HAP-1 (cell line): ENCODE data around the gene PAGE5.

Experiments
- DNase-seq, 2 experiments: peaks; one replicate each; pipeline ENCODE4 v3.0.0-alpha.2; 2016 to 2020; ENCODE audit warnings: low spot score in 2 of 2
- H3K27me3 ChIP-seq: fragments of 250-450 bp; sonication (Bioruptor Pico); 2 replicates; pipeline ENCODE4 v1.5.1; 2020; ENCODE audit warnings: low read depth, mild to moderate bottlenecking, moderate library complexity
- H3K36me3 ChIP-seq: fragments of 250-450 bp; sonication (Bioruptor Pico); replicated peaks from 2 replicates; pipeline ENCODE4 v1.5.1; 2020; ENCODE audit warnings: mild to moderate bottlenecking
- H3K4me1 ChIP-seq: fragments of 250-450 bp; sonication (Bioruptor Pico); 2 replicates; pipeline ENCODE4 v1.5.1; 2020; ENCODE audit warnings: mild to moderate bottlenecking
- H3K4me3 ChIP-seq: fragments of 250-450 bp; sonication (Bioruptor Pico); 2 replicates; pipeline ENCODE4 v1.5.1; 2020; ENCODE audit warnings: mild to moderate bottlenecking, moderate library complexity
- H3K9me3 ChIP-seq: fragments of 250-450 bp; sonication (Bioruptor Pico); 2 replicates; pipeline ENCODE4 v1.5.1; 2020; ENCODE audit warnings: mild to moderate bottlenecking, moderate library complexity
- in situ Hi-C: fragments of 300-500 bp; cut with MboI; formaldehyde crosslinking; loops from 3 replicates; pipeline ENCODE4 v1.14.3; 2020; ENCODE audit warnings: low sequenced_read_pairs, inconsistent platforms, mixed read lengths

The PAGE5 gene

GRCh38 chrX:55220119-55220794 is at the start of gene PAGE5:
Gene PAGE5, plus strand, starts transcription at chrX:55220346. Its CDS starts 1,037 bp downstream, at chrX:55221383.
- in situ Hi-C loops = no loop called here

GRCh38 chrX:55187281-55187680 is 32.9 kb upstream of the PAGE5 start:
- no peaks in the 10 kb centered on the region for H3K9me3 ChIP-seq
- no peaks in the 10 kb centered on the region for H3K4me1 ChIP-seq
- no peaks in the 10 kb centered on the region for H3K27me3 ChIP-seq
- H3K36me3 ChIP-seq = no peaks in the 10 kb centered on the region
- no peak for DNase-seq
- H3K4me3 ChIP-seq = no peak overlapping the region
- in situ Hi-C loops = no loop called here

More at GRCh38 chrX:55220119-55220794, at the start of gene PAGE5:
- Histone ChIP-seq H3K27me3 (no peaks in the 10 kb centered on the region), H3K9me3 (no peaks in the 10 kb centered on the region), H3K4me3 (no peak within 1 kb of the TSS), H3K36me3 (no peaks in the 10 kb centered on the region), H3K4me1 (no peaks in the 10 kb centered on the region)
- DNase-seq = no peak

GRCh38 chrX:55196688-55197087 is 23.5 kb upstream of the PAGE5 start:
- no peaks in the 10 kb centered on the region for H3K4me1 ChIP-seq
- no peak for DNase-seq
- in situ Hi-C loops = no loop called here
- no peaks in the 10 kb centered on the region for H3K27me3 ChIP-seq
- H3K36me3 ChIP-seq = no peaks in the 10 kb centered on the region
- H3K4me3 ChIP-seq = no peak overlapping the region
- peaks cover 4% of the 10 kb centered on the region; the same call in 1 of the 2 replicates for H3K9me3 ChIP-seq

DNA sequence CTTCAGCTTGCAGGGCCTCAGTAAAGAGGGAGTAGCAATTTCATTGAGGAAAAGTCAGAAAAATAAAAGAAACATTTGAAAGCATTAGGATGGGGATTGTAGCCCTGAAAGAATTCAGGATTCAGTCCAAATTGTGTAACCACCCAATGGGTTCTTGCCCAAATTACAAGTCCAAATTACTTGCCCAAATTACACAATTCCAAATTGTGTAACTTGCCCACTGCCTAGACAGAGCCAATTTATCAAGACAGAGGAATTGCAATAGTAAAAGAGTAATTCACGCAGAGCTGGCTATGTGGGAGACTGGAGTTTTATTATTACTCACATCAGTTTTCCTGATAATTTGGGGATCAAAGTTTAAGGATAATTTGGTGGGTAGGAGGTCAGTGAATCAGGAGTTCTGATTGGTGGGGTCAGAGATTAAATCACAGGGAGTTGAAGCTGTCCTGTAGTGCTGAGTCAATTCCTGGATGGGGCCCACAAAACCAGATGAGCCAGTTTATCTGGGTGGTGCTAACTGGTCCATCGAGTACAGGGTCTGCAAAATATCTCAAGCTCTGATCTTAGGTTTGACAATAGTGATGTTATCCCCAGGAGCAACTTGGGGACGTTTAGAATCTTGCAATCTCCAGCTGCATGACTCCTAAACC is 18.1 kb upstream of the PAGE5 start:
- no peaks in the 10 kb centered on the region for H3K36me3 ChIP-seq
- no peak for DNase-seq
- peaks cover 4% of the 10 kb centered on the region; the same call in 1 of the 2 replicates for H3K9me3 ChIP-seq
- 0 out of 2 replicates have a peak, but pooled peaks cover 2% of the 10 kb centered on the region for H3K4me1 ChIP-seq
- in situ Hi-C loops = no loop called here
- no peaks in the 10 kb centered on the region for H3K27me3 ChIP-seq
- no peak overlapping the region for H3K4me3 ChIP-seq

DNA sequence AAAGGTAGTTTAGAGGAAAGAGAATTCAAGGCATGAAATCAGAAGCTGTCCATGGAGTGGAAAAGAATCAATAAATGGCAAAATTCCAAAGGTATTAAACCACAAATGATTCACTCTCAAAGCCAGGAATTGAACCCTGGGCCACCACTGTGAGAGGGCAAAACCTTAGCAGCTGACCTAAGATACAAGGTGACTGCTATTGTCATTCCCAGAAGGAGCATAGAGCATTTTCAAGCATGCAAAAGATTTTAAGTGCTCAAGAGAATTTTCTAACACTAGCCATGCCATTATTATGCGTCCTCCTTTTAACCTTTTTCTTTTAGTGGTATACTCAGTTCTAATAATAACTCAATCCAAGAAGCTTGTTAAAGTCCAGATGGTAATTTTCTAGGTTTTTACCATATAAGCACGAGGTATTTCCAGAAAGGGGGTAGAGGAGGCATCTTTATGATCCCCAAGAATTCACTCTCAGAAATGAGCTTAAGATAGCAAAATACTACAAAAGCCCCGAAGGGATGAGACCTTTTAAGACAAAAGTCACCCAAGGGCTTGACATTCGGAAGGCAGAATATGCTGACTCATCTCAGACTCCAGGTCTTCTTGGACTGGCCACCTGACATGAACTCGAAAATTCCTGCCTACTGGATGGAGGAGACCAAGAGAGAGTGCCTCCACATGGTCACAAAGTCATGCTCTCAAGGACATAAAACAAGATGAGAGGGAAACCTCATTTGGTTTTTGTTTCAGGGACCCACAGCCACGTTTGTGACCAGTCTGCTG is 13.8 kb upstream of the PAGE5 start:
- H3K9me3 ChIP-seq = no peaks in the 10 kb centered on the region
- no peaks in the 10 kb centered on the region for H3K36me3 ChIP-seq
- in situ Hi-C loops = no loop called here
- DNase-seq = peak; percentile 16 to 34
- H3K4me1 ChIP-seq = 0 out of 2 replicates have a peak, but pooled peaks cover 2% of the 10 kb centered on the region
- H3K27me3 ChIP-seq = no peaks in the 10 kb centered on the region
- H3K4me3 ChIP-seq = no peak overlapping the region

DNA sequence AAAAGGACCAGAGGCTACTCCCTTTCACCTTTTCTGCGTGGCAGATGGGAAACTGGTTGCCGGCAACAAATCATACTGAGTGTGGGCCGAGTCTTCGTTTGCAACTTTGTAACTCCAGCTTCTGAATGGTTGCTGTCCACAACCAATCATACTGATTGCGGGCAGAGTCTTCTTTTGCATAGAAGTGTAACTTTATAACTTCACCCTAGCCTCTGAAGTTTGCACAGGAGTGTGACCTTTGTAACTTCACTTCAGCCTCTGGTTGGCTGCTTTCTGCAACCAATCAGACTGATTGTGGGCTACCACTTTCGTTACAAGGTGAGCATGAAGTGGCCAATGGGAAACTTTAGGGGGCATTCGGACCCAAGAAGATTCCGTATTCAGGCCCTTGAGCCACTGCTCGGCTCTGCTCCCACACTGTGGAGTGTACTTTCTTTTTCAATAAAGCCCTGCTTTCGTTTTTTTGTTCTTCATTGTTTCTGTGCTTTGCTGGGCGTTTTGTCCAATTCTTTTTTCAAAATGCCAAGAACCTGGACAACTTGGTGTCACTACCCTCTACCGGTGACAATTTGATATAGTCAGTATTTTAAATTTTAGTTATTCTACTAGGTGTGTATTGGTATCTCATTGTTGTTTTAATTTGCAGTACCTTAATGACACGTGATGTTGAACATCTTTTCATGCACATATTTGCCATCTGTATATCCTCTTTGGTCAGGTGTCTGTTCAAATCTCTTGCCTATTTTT is 9.0 kb upstream of the PAGE5 start:
- Histone ChIP-seq H3K9me3 (no peaks in the 10 kb centered on the region), H3K36me3 (no peaks in the 10 kb centered on the region), H3K4me1 (no peaks in the 10 kb centered on the region), H3K27me3 (no peaks in the 10 kb centered on the region), H3K4me3 (no peak overlapping the region)
- in situ Hi-C loops = no loop called here
- no peak for DNase-seq

GRCh38 chrX:55213381-55213780 is 6.8 kb upstream of the PAGE5 start:
- H3K4me3 ChIP-seq = no peak overlapping the region
- no peaks in the 10 kb centered on the region for H3K4me1 ChIP-seq
- H3K36me3 ChIP-seq = no peaks in the 10 kb centered on the region
- H3K27me3 ChIP-seq = no peaks in the 10 kb centered on the region
- H3K9me3 ChIP-seq = no peaks in the 10 kb centered on the region
- DNase-seq = no peak
- in situ Hi-C loops = no loop called here

GRCh38 chrX:55240788-55241340 is 20.7 kb downstream of the PAGE5 start:
- Histone ChIP-seq H3K4me1 (no peaks in the 10 kb centered on the region), H3K36me3 (no peaks in the 10 kb centered on the region), H3K27me3 (no peaks in the 10 kb centered on the region), H3K4me3 (no peak overlapping the region), H3K9me3 (no peaks in the 10 kb centered on the region)
- DNase-seq = no peak
- in situ Hi-C loops = no loop called here

DNA sequence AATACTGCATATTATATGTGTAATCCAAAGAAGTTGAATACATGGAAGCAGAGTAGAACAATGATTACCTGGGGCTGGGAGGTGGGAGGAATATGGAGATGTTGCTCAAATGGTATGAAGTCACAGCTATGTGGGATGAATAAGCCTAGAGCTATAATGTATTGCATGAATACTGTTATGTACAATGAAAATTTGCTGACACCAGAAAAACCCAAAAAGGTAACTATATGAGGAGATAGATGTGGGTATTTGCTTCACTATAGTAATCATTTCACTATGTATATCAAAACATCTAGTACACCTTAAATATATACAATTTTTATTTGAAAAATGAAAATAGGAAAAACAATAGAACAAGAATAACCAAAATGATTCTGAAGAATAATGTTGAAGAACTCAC is 33.4 kb downstream of the PAGE5 start:
- in situ Hi-C loops = no loop called here
- Histone ChIP-seq H3K4me3 (no peak overlapping the region), H3K9me3 (no peaks in the 10 kb centered on the region), H3K36me3 (no peaks in the 10 kb centered on the region), H3K4me1 (no peaks in the 10 kb centered on the region), H3K27me3 (no peaks in the 10 kb centered on the region)
- no peak for DNase-seq

- Histone ChIP-seq H3K4me3 (no peak overlapping the region), H3K4me1 (no peaks in the 10 kb centered on the region), H3K9me3 (no peaks in the 10 kb centered on the region), H3K27me3 (no peaks in the 10 kb centered on the region; the same call in 1 of the 2 replicates), H3K36me3 (no peaks in the 10 kb centered on the region)
- no peak for DNase-seq
- in situ Hi-C loops = no loop called here
These were observed 40.7 kb downstream of the PAGE5 start for GRCh38 chrX:55260806-55261205.

DNA sequence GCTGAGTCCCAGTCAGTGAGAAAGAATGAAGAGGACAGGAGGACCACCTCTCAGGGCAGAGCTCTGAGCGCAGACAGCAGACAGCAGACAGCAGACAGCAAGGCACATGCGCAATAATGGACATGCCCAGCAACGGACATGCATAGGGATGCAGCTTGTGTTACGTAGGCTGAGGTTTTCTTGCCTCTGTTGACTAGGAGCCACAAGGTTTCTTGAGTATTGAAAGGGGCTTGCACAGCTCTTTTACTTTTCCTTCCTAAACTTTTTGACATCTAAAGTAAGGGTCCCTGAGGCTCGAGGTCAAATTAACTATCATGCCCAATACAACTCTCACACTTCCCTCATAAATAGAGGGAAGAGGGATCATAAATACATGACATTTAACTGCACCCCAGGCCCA is 44.7 kb downstream of the PAGE5 start, which contains the start of gene PAGE3:
Gene PAGE3, minus strand, starts transcription at position 101 of the 400 bp plus-strand sequence. CDS start 1,013 bp downstream, outside the sequence.
- no peaks in the 10 kb centered on the region for H3K4me1 ChIP-seq
- no peaks in the 10 kb centered on the region for H3K36me3 ChIP-seq
- H3K27me3 ChIP-seq = no peaks in the 10 kb centered on the region; the same call in 1 of the 2 replicates
- DNase-seq = no peak
- no peaks in the 10 kb centered on the region for H3K9me3 ChIP-seq
- no peak within 1 kb of the TSS for H3K4me3 ChIP-seq
- in situ Hi-C loops = no loop called here
